GM23248 (cell line): ENCODE results near the gene C17orf113.

Experiments used
- EZH2 ChIP-seq: fragments of 200-600 bp; sonication (generic); IDR thresholded peaks from 2 replicates; pipeline ENCODE4 v1.6.1; 2018; ENCODE audit warnings: antibody characterized with exemption, mild to moderate bottlenecking; ENCODE audit not compliant: insufficient read depth, poor library complexity, severe bottlenecking
- EZH2phosphoT487 ChIP-seq: fragments of 200-600 bp; sonication (generic); IDR thresholded peaks from 2 replicates; pipeline ENCODE4 v1.6.1; 2018; ENCODE audit warnings: antibody characterized with exemption, moderate library complexity, mild to moderate bottlenecking, low read depth; ENCODE audit not compliant: insufficient read depth

DNA sequence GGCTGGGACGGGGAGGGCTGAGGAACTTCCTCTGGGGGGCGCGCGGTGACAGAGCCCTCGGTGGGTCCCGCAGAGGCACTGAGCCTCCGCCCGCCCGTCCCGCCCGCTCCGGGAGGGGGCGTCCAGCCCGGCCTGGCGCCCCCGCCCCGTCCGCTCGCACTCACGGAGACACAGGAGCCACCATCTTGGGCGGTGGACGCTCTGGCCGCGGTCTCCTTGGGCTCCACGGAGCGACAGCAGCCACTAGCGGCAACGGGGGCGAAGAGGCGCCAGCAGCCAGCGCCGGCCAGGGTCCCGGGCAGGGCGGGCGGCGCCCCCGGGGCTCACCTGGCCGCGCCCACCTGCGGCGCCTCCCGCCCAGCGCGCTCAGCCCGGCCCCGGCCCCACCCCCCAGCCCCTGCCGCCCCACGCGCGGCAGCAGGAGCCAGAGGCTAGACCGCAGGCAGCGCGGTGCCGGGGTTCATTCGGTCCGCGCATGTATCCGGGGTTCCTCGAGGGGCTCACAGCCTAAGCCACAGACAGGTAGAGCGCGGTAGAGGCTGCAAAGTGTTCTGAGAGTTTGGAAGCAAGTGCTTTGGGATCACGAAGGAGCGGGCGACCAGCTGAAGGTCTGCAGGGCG lies at the start of gene C17orf113:
- TF ChIP-seq EZH2phosphoT487 (no peak), EZH2 (no peak)
